ENCODE measurements around the gene TFAM. TPM values are rescaled to one million over a fixed set of nuclear protein-coding genes. Genes with fewer than 3 reads are reported as not detected.

TFAM gene
- total RNA-seq, 2 donors from 2014 or later, result 9.2 to 26.2 TPM

GRCh38 chr10:58348571-58349033, 36.6 kb upstream of the TFAM start:
- DNase-seq (ENCODE audit: low spot score) (no peak), ATAC-seq (ENCODE audit: insufficient number of reproducible peaks, low FRiP score, low read depth) (no peak)
- Histone ChIP-seq H3K36me3 (no peaks in the 10 kb centered on the region), H3K4me3 (no peak overlapping the region), H3K4me1 (ENCODE audit: control insufficient read depth in 1 of 2, low read depth in 2 of 2) (peaks cover 10 to 15% of the 10 kb centered on the region in 2 donors), H3K27me3 (replicated peaks; ENCODE audit: insufficient read depth) (no peaks in the 10 kb centered on the region), H3K27ac (no peak overlapping the region), H3K9me3 (no peaks in the 10 kb centered on the region)
- TF ChIP-seq CTCF (IDR thresholded peaks at IDR 0.05), result no peak

GRCh38 chr10:58350023-58350422, 35.2 kb upstream of the TFAM start:
- no peak overlapping the region for H3K27ac ChIP-seq
- H3K4me3 ChIP-seq, result no peak overlapping the region
- H3K36me3 ChIP-seq, result no peaks in the 10 kb centered on the region
- no peak for TF ChIP-seq CTCF (IDR thresholded peaks at IDR 0.05)
- DNase-seq (ENCODE audit: low spot score) (no peak), ATAC-seq (ENCODE audit: insufficient number of reproducible peaks, low FRiP score, low read depth) (no peak)
- no peaks in the 10 kb centered on the region for H3K9me3 ChIP-seq
- no peaks in the 10 kb centered on the region for H3K27me3 ChIP-seq (replicated peaks; ENCODE audit: insufficient read depth)
- H3K4me1 ChIP-seq (ENCODE audit: control insufficient read depth in 1 of 2, low read depth in 2 of 2), result peaks cover 10 to 17% of the 10 kb centered on the region in 2 donors

DNA sequence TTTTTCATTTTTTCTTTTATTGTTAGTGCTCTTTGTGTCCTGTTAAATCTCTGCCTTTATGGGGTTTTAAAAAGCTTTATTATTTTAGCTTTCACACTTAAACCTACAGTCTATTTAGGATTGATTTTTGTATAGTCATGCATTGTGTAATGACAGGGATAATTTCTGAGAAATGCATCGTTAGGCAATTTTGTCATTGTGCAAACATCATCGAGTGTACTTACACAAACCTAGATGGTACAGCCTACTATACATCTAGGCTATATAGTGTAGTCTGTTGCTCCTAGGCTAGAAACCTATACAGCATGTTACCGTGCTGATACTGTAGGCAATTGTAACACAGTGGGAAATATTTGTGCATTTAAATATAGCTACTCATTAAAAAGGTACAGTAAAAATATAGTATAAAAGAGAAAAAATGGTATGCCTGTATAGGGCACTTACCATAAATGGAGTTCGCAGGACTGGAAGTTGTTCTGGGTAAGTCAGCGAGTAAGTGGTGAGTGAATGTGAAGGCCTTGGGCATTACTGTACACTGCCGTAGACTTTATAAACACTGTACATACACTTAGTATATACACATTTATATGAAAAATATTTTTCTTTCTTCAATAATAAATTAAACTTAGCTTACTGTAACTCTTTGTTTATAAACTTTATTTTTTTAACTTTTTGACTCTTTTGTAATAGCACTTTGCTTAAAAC, 34.4 kb upstream of the TFAM start:
- no peak overlapping the region for H3K4me3 ChIP-seq
- no peak for ATAC-seq (ENCODE audit: insufficient number of reproducible peaks, low FRiP score, low read depth)

DNA sequence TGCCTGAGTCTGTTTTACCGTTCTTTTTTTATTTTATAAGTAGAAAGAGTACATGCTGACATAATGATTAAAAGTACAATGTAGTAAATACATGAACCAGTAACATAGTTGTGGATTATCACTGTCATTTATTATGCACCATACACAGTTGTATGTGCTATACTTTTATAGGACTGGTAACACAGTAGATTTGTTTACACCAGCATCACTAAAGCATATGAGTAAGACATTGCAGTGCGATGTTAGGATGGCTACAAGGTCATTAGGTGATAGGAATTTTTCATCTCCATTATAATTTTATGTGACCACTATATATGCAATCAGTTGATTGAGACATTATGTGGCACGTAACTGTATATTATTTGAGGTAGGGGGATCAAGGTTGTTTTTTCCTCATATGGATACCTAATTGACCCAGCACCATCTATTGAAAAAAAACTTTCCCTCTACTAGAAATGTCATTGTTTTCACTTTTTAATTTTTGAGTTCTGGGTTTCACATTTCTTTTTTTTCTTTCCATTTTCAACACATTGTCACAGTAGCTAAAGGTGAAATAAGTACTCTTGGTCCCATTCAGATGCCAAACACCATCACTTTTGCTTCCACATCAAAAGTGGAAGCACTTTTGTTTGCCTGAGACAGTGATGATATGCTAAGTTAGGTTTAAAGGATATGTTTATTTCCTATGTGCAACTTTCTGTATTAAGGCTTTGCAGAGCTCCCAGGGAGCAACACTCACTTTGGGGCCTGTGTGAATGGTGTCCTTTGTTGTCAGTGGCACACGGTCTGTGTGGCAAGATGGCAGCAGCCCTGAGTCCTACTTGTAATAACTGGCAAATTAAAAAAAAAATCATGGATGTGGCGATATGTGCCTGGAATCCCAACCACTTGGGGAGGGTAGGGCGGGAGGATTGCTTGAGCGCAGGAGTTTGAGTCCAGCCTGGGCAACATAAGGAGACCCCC, 33.3 kb upstream of the TFAM start:
- Histone ChIP-seq H3K9me3 (no peaks in the 10 kb centered on the region), H3K27me3 (replicated peaks; ENCODE audit: insufficient read depth) (no peaks in the 10 kb centered on the region), H3K4me3 (no peak overlapping the region), H3K4me1 (ENCODE audit: control insufficient read depth in 1 of 2, low read depth in 2 of 2) (peaks cover 12 to 24% of the 10 kb centered on the region in 2 donors), H3K36me3 (no peaks in the 10 kb centered on the region), H3K27ac (no peak overlapping the region)
- DNase-seq (ENCODE audit: low spot score) (no peak), ATAC-seq (ENCODE audit: insufficient number of reproducible peaks, low FRiP score, low read depth) (no peak)
- TF ChIP-seq CTCF (IDR thresholded peaks at IDR 0.05), result no peak

More for the DNA sequence above, 34.4 kb upstream of the TFAM start:
- Histone ChIP-seq H3K4me1 (ENCODE audit: control insufficient read depth in 1 of 2, low read depth in 2 of 2) (peaks cover 10 to 19% of the 10 kb centered on the region in 2 donors), H3K27ac (no peak overlapping the region), H3K9me3 (no peaks in the 10 kb centered on the region), H3K36me3 (no peaks in the 10 kb centered on the region), H3K27me3 (replicated peaks; ENCODE audit: insufficient read depth) (no peaks in the 10 kb centered on the region)
- DNase-seq (ENCODE audit: low spot score), result no peak
- no peak for TF ChIP-seq CTCF (IDR thresholded peaks at IDR 0.05)

All from thoracic aorta (tissue), 2 donors.